RWPE2 (cell line): ENCODE results near the gene NMUR1.

Experiments
- ATAC-seq: fragments of 200-7000 bp; cut with Tn5 transposase; 3 replicates; pipeline ENCODE4 v1.9.1; 2021; ENCODE audit warnings: low read depth
- DNase-seq: peaks from one replicate; pipeline ENCODE4 v3.0.0-alpha.2; 2020; ENCODE audit warnings: low spot score
- H3K27ac ChIP-seq: fragments of 450-650 bp; 2 replicates; pipeline ENCODE4 v1.5.1; 2017; ENCODE audit warnings: mild to moderate bottlenecking; ENCODE audit not compliant: poor library complexity, severe bottlenecking
- H3K27me3 ChIP-seq: fragments of 250-450 bp; sonication (Bioruptor Pico); 2 replicates; pipeline ENCODE4 v1.5.1; 2021; ENCODE audit warnings: mild to moderate bottlenecking, moderate library complexity; ENCODE audit not compliant: insufficient read depth, poor library complexity, severe bottlenecking
- H3K36me3 ChIP-seq: fragments of 250-450 bp; sonication (Bioruptor Pico); 2 replicates; pipeline ENCODE4 v1.5.1; 2020; ENCODE audit warnings: low read depth, mild to moderate bottlenecking, moderate library complexity
- H3K4me1 ChIP-seq: fragments of 250-450 bp; sonication (Bioruptor Pico); 2 replicates; pipeline ENCODE4 v1.5.1; 2021; ENCODE audit warnings: mild to moderate bottlenecking, moderate library complexity; ENCODE audit not compliant: insufficient read depth, poor library complexity, severe bottlenecking
- H3K4me3 ChIP-seq: fragments of 250-450 bp; sonication (Bioruptor Pico); 2 replicates; pipeline ENCODE4 v1.5.1; 2021; ENCODE audit warnings: mild to moderate bottlenecking, moderate library complexity; ENCODE audit not compliant: severe bottlenecking
- H3K9me3 ChIP-seq: fragments of 250-450 bp; sonication (Bioruptor Pico); 2 replicates; pipeline ENCODE4 v1.5.1; 2021; ENCODE audit warnings: mild to moderate bottlenecking, moderate library complexity; ENCODE audit not compliant: severe bottlenecking
- CTCF ChIP-seq: fragments of 450-650 bp; IDR thresholded peaks from one replicate; pipeline ENCODE4 v1.5.1; 2017; ENCODE audit warnings: mild to moderate bottlenecking, moderate library complexity; ENCODE audit not compliant: poor library complexity, severe bottlenecking

NMUR1 gene

DNA sequence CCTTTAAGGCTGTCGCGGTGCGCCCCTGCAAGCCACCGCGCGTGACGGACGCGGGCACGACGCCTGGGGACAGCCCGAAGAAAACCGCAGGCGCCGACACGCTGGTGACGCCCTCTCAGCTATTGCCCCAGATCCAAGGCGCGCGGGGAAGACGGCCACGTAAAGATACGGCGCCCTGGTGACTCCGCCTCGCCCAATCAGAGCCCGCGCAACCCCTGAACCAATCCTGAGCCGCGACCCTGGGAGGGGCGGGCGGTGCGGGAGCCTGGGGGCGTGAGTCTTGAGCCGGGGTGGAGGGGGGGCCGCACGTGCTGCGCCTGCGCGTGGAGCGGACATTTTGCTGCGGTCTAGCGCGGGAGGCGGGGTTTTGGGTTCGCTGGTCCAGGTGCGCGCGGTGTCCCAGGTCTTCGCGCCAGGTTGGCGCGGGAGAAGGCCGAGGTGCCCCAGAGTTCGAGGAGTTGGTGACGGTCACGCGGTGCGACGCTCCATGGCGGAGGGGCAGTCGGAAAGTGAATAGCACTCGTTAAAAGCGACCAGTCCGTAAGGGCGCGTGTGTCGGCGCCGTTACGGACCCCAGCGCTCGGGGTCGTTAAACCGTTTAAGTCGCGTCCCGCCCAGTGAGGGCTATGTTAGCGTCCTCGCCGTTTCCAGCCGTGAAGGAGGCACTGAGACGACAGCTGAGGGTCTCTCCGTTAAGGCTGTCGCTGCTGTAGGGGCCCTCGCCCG, 15.9 kb downstream of the NMUR1 start:
- peak; percentile 97 for DNase-seq

GRCh38 chr2:231513746-231514224, 16.5 kb downstream of the NMUR1 start:
- TF ChIP-seq CTCF = no peak
- H3K27me3 ChIP-seq = no peaks in the 10 kb centered on the region
- peak overlapping the region; percentile 38 for H3K27ac ChIP-seq
- peak overlapping the region; percentile 59 for H3K4me3 ChIP-seq
- peaks cover 9% of the 10 kb centered on the region; the same call in 1 of the 2 replicates for H3K36me3 ChIP-seq
- DNase-seq = no peak
- no peak for ATAC-seq
- no peaks in the 10 kb centered on the region for H3K9me3 ChIP-seq
- peaks cover 9% of the 10 kb centered on the region for H3K4me1 ChIP-seq

More for the DNA sequence above, 15.9 kb downstream of the NMUR1 start:
- no peak for TF ChIP-seq CTCF
- no peaks in the 10 kb centered on the region for H3K9me3 ChIP-seq
- H3K27me3 ChIP-seq = no peaks in the 10 kb centered on the region
- H3K4me1 ChIP-seq = peaks cover 9% of the 10 kb centered on the region
- ATAC-seq = peak; percentile 99
- peaks cover 9% of the 10 kb centered on the region; the same call in 1 of the 2 replicates for H3K36me3 ChIP-seq
- peak overlapping the region; percentile 59 for H3K4me3 ChIP-seq
- peak overlapping the region; percentile 38 for H3K27ac ChIP-seq

- Histone ChIP-seq H3K4me1 (peaks cover 9% of the 10 kb centered on the region), H3K27ac (no peak overlapping the region), H3K9me3 (no peaks in the 10 kb centered on the region), H3K27me3 (no peaks in the 10 kb centered on the region), H3K36me3 (peaks cover 22% of the 10 kb centered on the region), H3K4me3 (no peak overlapping the region)
- ATAC-seq (no peak), DNase-seq (no peak)
- no peak for TF ChIP-seq CTCF
Observed at GRCh38 chr2:231512222-231512621, 18.0 kb downstream of the NMUR1 start.

GRCh38 chr2:231503766-231504165, 26.5 kb downstream of the NMUR1 start:
- Histone ChIP-seq H3K27ac (no peak overlapping the region), H3K4me3 (no peak overlapping the region), H3K4me1 (no peaks in the 10 kb centered on the region), H3K27me3 (no peaks in the 10 kb centered on the region), H3K36me3 (peaks cover 58% of the 10 kb centered on the region), H3K9me3 (no peaks in the 10 kb centered on the region)
- ATAC-seq (no peak), DNase-seq (no peak)
- TF ChIP-seq CTCF = no peak

- no peak for TF ChIP-seq CTCF
- H3K4me3 ChIP-seq = no peak overlapping the region
- H3K36me3 ChIP-seq = peaks cover 48% of the 10 kb centered on the region
- H3K27me3 ChIP-seq = no peaks in the 10 kb centered on the region
- no peak overlapping the region for H3K27ac ChIP-seq
- DNase-seq (no peak), ATAC-seq (no peak)
- H3K4me1 ChIP-seq = no peaks in the 10 kb centered on the region
- no peaks in the 10 kb centered on the region for H3K9me3 ChIP-seq
Observed at GRCh38 chr2:231502596-231502995, 27.6 kb downstream of the NMUR1 start.
